Measurements from ENCODE around the gene CAMK2D. TPM values are rescaled to one million over a fixed set of nuclear protein-coding genes. Genes with fewer than 3 reads are reported as not detected.

The CAMK2D gene
- total RNA-seq, 1 donor from 2014 or later = 40.2 TPM

- no peak for DNase-seq (ENCODE audit: low spot score)
Measured at GRCh38 chr4:113604955-113605354, 156.6 kb downstream of the CAMK2D start.

GRCh38 chr4:113603911-113604310 is 157.6 kb downstream of the CAMK2D start:
- no peak for DNase-seq (ENCODE audit: low spot score)

GRCh38 chr4:113602646-113603228 is 158.8 kb downstream of the CAMK2D start:
- DNase-seq (ENCODE audit: low spot score) = no peak

- DNase-seq (ENCODE audit: low spot score) = no peak
Measured at GRCh38 chr4:113601636-113602035, 159.9 kb downstream of the CAMK2D start.

GRCh38 chr4:113596396-113596795 is 165.1 kb downstream of the CAMK2D start:
- no peak for DNase-seq (ENCODE audit: low spot score)

GRCh38 chr4:113594231-113594556 is 167.3 kb downstream of the CAMK2D start:
- DNase-seq (ENCODE audit: low spot score) = no peak

GRCh38 chr4:113593400-113594230 is 167.9 kb downstream of the CAMK2D start:
- no peak for DNase-seq (ENCODE audit: low spot score)

- no peak for DNase-seq (ENCODE audit: low spot score)
Measured at GRCh38 chr4:113591982-113592381, 169.6 kb downstream of the CAMK2D start.

- DNase-seq (ENCODE audit: low spot score) = no peak
Measured at GRCh38 chr4:113588895-113589668, 172.5 kb downstream of the CAMK2D start.

DNA sequence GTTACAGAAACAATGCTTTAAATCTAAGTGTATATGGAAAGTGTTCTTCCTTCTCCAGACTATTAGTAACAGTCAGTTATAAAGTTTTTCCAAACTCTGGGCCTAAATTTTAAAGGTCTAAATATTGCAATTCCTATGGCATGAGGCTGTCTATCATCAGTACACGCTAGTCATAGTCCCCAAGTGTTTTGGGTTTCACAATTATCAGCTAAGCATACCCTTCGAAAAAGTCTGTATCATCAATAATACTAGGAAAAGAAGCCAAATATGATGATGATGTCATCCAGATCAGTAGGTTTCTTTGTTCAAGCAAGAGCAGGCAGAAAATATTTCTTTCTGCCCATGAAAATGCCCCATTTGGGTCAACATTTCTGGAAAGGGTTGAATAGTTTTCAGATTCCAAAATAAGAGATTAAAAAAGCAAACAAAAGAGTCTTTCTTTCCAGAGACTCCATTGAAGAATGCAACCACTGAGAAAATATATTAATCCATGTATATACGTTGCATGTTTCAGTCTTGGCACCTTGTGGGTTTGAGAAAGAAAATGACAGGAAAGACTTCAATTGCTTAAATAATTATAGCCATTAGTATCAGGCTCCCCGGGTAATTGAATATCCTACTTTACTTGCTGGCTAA is 173.8 kb downstream of the CAMK2D start:
- DNase-seq (ENCODE audit: low spot score) = no peak

DNA sequence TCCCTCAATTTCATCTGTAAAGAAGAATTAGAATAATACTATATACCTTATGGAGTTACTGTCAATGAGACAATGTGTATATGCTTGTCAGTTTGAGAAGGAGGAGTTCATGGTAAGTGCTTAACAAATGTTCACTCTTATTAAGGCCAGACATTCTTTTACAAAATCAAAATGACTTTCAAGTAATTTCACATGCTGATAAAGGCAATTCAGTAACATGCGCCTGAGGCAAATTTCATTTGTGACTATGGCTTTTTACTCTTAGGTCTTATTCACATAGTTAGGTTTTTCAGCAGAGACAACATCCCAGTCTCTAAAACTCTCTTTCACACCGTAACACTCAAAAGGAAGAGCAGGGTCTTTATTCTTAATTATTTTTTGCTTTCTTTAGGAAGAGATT is 174.4 kb downstream of the CAMK2D start:
- no peak for DNase-seq (ENCODE audit: low spot score)

DNA sequence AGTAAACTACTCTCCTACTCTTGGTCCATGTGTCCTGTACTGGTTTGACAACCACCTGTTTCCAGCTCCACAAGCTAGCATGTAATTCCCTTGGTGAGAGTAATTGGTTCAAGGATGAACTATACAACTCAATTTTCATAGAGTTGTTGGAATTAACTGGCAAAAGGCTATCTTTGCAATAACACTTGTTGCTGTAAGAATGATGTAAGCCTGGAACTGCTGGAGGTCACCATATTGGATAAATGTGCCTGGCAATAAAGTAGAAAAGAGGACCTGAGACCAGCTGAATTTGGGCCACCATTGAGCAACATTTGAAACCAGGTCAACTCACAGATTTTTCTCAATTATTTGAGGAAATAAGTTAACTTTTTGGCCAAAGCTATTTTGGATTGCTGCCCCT is 175.5 kb downstream of the CAMK2D start:
- no peak for DNase-seq (ENCODE audit: low spot score)

- no peak for DNase-seq (ENCODE audit: low spot score)
Measured at GRCh38 chr4:113584407-113585150, 177.0 kb downstream of the CAMK2D start.

GRCh38 chr4:113582737-113583136 is 178.8 kb downstream of the CAMK2D start:
- no peak for DNase-seq (ENCODE audit: low spot score)

DNA sequence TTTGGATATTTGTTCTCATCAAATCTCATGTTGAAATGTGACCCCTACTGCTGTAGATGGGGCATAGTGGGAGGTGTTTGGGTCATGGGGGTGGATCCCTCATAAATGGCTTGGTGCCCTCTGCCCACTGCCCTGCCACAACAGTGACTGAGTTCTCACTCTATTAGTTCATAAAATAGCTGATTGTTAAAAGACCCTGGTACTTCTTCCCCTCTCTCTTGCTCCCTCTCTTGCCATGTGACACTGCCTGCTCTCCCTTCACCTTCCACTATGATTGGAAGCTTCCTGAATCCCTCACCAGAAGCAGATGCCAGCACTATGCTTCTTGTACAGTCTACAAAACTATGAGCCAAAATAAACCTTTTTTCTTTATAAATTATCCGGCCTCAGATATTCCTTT is 182.2 kb downstream of the CAMK2D start:
- no peak for DNase-seq (ENCODE audit: low spot score)

DNA sequence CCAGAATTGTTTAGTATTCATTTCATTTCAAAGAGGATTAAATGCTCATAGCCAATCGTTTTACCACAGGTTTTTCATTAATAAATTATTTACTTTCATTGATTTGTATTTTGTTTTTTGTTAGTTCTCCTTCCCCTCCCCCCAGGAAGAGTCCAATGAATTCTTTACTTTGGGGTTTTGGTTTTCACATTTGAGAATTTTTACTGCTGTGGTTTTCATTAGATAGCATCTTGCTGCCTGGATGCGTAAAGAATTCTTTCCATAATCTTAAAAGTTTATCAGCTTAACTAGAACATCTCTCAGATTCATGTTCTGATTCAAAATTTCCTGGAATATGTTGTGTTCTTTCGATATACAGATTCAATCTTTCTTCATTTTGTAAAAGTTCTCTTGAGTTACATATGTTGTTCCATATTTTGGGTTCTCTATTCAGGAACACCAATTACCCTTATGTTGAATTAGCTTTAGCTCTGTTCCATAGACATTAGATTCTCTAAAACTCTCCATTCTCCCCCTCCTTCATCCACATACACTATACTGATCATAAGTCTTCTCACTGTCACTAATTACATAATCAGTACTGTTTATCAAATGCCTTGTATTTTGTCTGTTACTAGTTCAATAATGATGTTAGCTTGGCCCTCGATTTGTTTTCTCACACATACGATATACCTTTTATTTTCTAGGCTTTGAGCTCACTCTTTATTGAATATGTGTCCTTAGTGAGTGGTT is 184.4 kb downstream of the CAMK2D start:
- DNase-seq (ENCODE audit: low spot score) = no peak

DNA sequence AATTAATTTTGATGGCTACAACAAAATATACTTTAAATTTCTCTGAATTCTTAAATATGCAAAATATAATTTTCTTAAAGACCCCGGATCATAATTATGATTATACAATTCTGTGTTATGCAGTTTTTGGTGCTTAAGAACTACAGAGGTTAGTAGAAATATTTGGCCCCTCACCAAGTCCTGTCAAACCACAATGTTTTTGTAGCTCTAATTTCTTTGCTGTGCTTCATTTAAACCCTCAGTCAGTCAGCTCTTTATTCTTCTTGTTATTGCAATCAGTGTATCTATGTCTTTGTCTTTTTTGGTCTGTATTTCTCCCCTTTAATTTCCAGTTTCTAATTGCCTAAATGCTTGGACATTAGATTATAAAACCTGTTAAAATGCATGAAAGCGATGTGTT is 186.1 kb downstream of the CAMK2D start:
- no peak for DNase-seq (ENCODE audit: low spot score)

DNA sequence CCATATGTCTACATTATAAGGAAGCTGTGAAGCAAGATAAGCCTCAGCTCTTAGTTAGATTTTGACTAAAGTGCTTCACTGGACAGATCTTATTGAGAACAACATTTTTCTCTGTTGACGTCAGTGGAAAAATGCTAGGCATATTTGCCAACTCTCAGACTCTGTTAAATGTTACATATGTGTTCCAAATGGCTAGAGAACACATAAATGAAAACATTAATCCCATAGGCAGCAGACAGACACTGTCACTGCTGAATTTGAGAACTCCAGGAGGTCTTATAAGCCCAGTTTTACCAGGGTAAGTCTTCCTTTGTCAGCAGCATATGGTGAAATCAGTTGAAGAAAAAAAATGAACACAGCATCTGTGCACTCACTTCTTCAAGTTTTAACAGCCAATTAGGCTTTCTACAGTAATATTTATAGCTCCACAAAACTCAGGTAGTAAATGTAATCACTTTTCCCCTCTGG is 186.9 kb downstream of the CAMK2D start:
- no peak for DNase-seq (ENCODE audit: low spot score)

- no peak for DNase-seq (ENCODE audit: low spot score)
Measured at GRCh38 chr4:113572620-113573019, 188.9 kb downstream of the CAMK2D start.

- DNase-seq (ENCODE audit: low spot score) = no peak
Measured at GRCh38 chr4:113566015-113566795, 195.3 kb downstream of the CAMK2D start.

Data from ureter (tissue), 1 donor.